Mucosa of stomach (tissue), 1 donor: ENCODE data around the gene DIAPH2.

Source experiments
- H3K27me3 ChIP-seq: one replicate; pipeline ENCODE4 v1.7.0; 2013; ENCODE audit warnings: mild to moderate bottlenecking, low read length; ENCODE audit not compliant: control insufficient read depth, insufficient read depth
- H3K36me3 ChIP-seq: one replicate; pipeline ENCODE4 v1.7.0; 2013; ENCODE audit warnings: low read length; ENCODE audit not compliant: control insufficient read depth, insufficient read depth
- H3K4me1 ChIP-seq: one replicate; pipeline ENCODE4 v1.7.0; 2013; ENCODE audit warnings: mild to moderate bottlenecking, low read length; ENCODE audit not compliant: control insufficient read depth, insufficient read depth
- H3K4me3 ChIP-seq: one replicate; pipeline ENCODE4 v1.7.0; 2013; ENCODE audit warnings: low read length
- H3K9ac ChIP-seq: one replicate; pipeline ENCODE4 v1.7.0; 2013; ENCODE audit warnings: mild to moderate bottlenecking, low read length, moderate library complexity
- H3K9me3 ChIP-seq: one replicate; pipeline ENCODE4 v1.7.0; 2013; ENCODE audit warnings: mild to moderate bottlenecking, low read length, moderate library complexity; ENCODE audit not compliant: control insufficient read depth
- donor health status: Pancreatic carcinoma.

DIAPH2 gene

GRCh38 chrX:96771486-96771885, 86.8 kb downstream of the DIAPH2 start:
- Histone ChIP-seq H3K36me3 (no peaks in the 10 kb centered on the region), H3K9me3 (no peaks in the 10 kb centered on the region), H3K27me3 (no peaks in the 10 kb centered on the region), H3K4me1 (no peaks in the 10 kb centered on the region), H3K4me3 (no peak overlapping the region), H3K9ac (no peak overlapping the region)

GRCh38 chrX:96774116-96774515, 89.5 kb downstream of the DIAPH2 start:
- Histone ChIP-seq H3K36me3 (no peaks in the 10 kb centered on the region), H3K9me3 (no peaks in the 10 kb centered on the region), H3K4me3 (no peak overlapping the region), H3K27me3 (no peaks in the 10 kb centered on the region), H3K4me1 (no peaks in the 10 kb centered on the region), H3K9ac (no peak overlapping the region)

- H3K9me3 ChIP-seq = no peaks in the 10 kb centered on the region
- no peak overlapping the region for H3K9ac ChIP-seq
- no peaks in the 10 kb centered on the region for H3K36me3 ChIP-seq
- H3K4me1 ChIP-seq = no peaks in the 10 kb centered on the region
- no peak overlapping the region for H3K4me3 ChIP-seq
- H3K27me3 ChIP-seq = no peaks in the 10 kb centered on the region
These were observed 92.3 kb downstream of the DIAPH2 start for GRCh38 chrX:96776966-96777365.

- Histone ChIP-seq H3K9me3 (no peaks in the 10 kb centered on the region), H3K36me3 (no peaks in the 10 kb centered on the region), H3K27me3 (no peaks in the 10 kb centered on the region), H3K9ac (no peak overlapping the region), H3K4me3 (no peak overlapping the region), H3K4me1 (no peaks in the 10 kb centered on the region)
These were observed 106.9 kb downstream of the DIAPH2 start for GRCh38 chrX:96791559-96791958.

GRCh38 chrX:96792047-96792446, 107.4 kb downstream of the DIAPH2 start:
- Histone ChIP-seq H3K4me1 (no peaks in the 10 kb centered on the region), H3K27me3 (no peaks in the 10 kb centered on the region), H3K36me3 (no peaks in the 10 kb centered on the region), H3K9ac (no peak overlapping the region), H3K4me3 (no peak overlapping the region), H3K9me3 (no peaks in the 10 kb centered on the region)

- Histone ChIP-seq H3K36me3 (no peaks in the 10 kb centered on the region), H3K9ac (no peak overlapping the region), H3K4me3 (no peak overlapping the region), H3K9me3 (no peaks in the 10 kb centered on the region), H3K27me3 (no peaks in the 10 kb centered on the region), H3K4me1 (no peaks in the 10 kb centered on the region)
These were observed 114.3 kb downstream of the DIAPH2 start for GRCh38 chrX:96798982-96799381.

- no peaks in the 10 kb centered on the region for H3K4me1 ChIP-seq
- no peak overlapping the region for H3K4me3 ChIP-seq
- H3K36me3 ChIP-seq = no peaks in the 10 kb centered on the region
- no peak overlapping the region for H3K9ac ChIP-seq
- no peaks in the 10 kb centered on the region for H3K27me3 ChIP-seq
- no peaks in the 10 kb centered on the region for H3K9me3 ChIP-seq
These were observed 122.7 kb downstream of the DIAPH2 start for GRCh38 chrX:96807318-96807717.

- Histone ChIP-seq H3K4me3 (no peak overlapping the region), H3K36me3 (no peaks in the 10 kb centered on the region), H3K4me1 (no peaks in the 10 kb centered on the region), H3K9ac (no peak overlapping the region), H3K9me3 (no peaks in the 10 kb centered on the region), H3K27me3 (no peaks in the 10 kb centered on the region)
These were observed 136.3 kb downstream of the DIAPH2 start for GRCh38 chrX:96820935-96821334.

- no peak overlapping the region for H3K9ac ChIP-seq
- no peaks in the 10 kb centered on the region for H3K36me3 ChIP-seq
- H3K27me3 ChIP-seq = no peaks in the 10 kb centered on the region
- no peaks in the 10 kb centered on the region for H3K4me1 ChIP-seq
- H3K9me3 ChIP-seq = no peaks in the 10 kb centered on the region
- H3K4me3 ChIP-seq = no peak overlapping the region
These were observed 139.5 kb downstream of the DIAPH2 start for GRCh38 chrX:96824166-96824565.

GRCh38 chrX:96833333-96833732, 148.7 kb downstream of the DIAPH2 start:
- no peaks in the 10 kb centered on the region for H3K36me3 ChIP-seq
- H3K4me3 ChIP-seq = no peak overlapping the region

GRCh38 chrX:96834137-96834536, 149.5 kb downstream of the DIAPH2 start:
- Histone ChIP-seq H3K4me3 (no peak overlapping the region), H3K36me3 (no peaks in the 10 kb centered on the region), H3K9ac (no peak overlapping the region), H3K4me1 (no peaks in the 10 kb centered on the region), H3K27me3 (no peaks in the 10 kb centered on the region), H3K9me3 (no peaks in the 10 kb centered on the region)

More at GRCh38 chrX:96833333-96833732, 148.7 kb downstream of the DIAPH2 start:
- Histone ChIP-seq H3K9ac (no peak overlapping the region), H3K4me1 (no peaks in the 10 kb centered on the region), H3K27me3 (no peaks in the 10 kb centered on the region), H3K9me3 (no peaks in the 10 kb centered on the region)

GRCh38 chrX:96835660-96836289, 151.1 kb downstream of the DIAPH2 start:
- no peaks in the 10 kb centered on the region for H3K36me3 ChIP-seq
- no peak overlapping the region for H3K4me3 ChIP-seq
- H3K9me3 ChIP-seq = no peaks in the 10 kb centered on the region
- no peaks in the 10 kb centered on the region for H3K4me1 ChIP-seq
- no peak overlapping the region for H3K9ac ChIP-seq
- H3K27me3 ChIP-seq = no peaks in the 10 kb centered on the region

- Histone ChIP-seq H3K27me3 (no peaks in the 10 kb centered on the region), H3K36me3 (no peaks in the 10 kb centered on the region), H3K9ac (no peak overlapping the region), H3K9me3 (no peaks in the 10 kb centered on the region), H3K4me1 (no peaks in the 10 kb centered on the region), H3K4me3 (no peak overlapping the region)
These were observed 153.2 kb downstream of the DIAPH2 start for GRCh38 chrX:96837808-96838207.
